Measurements from ENCODE around the gene ATRN.
"Not testable (repeated sequence)": the region's sequence is repeated elsewhere in the genome, so short reads cannot be mapped to it uniquely, and the experiment has no call there.

The ATRN gene

GRCh38 chr20:3514012-3514642 lies 43.3 kb downstream of the ATRN start:
- Histone ChIP-seq H3K79me2 (ENCODE audit: control insufficient read depth, insufficient read depth, low read length, unreplicated experiment) (no peaks in the 10 kb centered on the region), H2AFZ (ENCODE audit: low read length, unreplicated experiment) (no peak overlapping the region), H3K27me3 (ENCODE audit: insufficient read depth, low read length) (no peaks in the 10 kb centered on the region), H3K4me3 (ENCODE audit: low read depth, low read length) (no peak overlapping the region), H3K27ac (ENCODE audit: low read depth, low read length) (no peak overlapping the region), H3K4me1 (ENCODE audit: control insufficient read depth, insufficient read depth, low read length, unreplicated experiment) (no peaks in the 10 kb centered on the region), H3K36me3 (ENCODE audit: insufficient read depth, low read length) (no peaks in the 10 kb centered on the region)

GRCh38 chr20:3515379-3516170 lies 44.8 kb downstream of the ATRN start:
- Histone ChIP-seq H2AFZ (ENCODE audit: low read length, unreplicated experiment) (no peak overlapping the region), H3K4me3 (ENCODE audit: low read depth, low read length) (no peak overlapping the region), H3K36me3 (ENCODE audit: insufficient read depth, low read length) (no peaks in the 10 kb centered on the region), H3K79me2 (ENCODE audit: control insufficient read depth, insufficient read depth, low read length, unreplicated experiment) (no peaks in the 10 kb centered on the region), H3K27me3 (ENCODE audit: insufficient read depth, low read length) (no peaks in the 10 kb centered on the region), H3K4me1 (ENCODE audit: control insufficient read depth, insufficient read depth, low read length, unreplicated experiment) (no peaks in the 10 kb centered on the region), H3K27ac (ENCODE audit: low read depth, low read length) (no peak overlapping the region)

GRCh38 chr20:3521852-3522740 lies 51.3 kb downstream of the ATRN start:
- H3K27ac ChIP-seq (ENCODE audit: low read depth, low read length), result no peak overlapping the region

GRCh38 chr20:3524696-3525095 lies 53.9 kb downstream of the ATRN start:
- H3K27me3 ChIP-seq (ENCODE audit: insufficient read depth, low read length); H3K4me3 ChIP-seq (ENCODE audit: low read depth, low read length); H3K79me2 ChIP-seq (ENCODE audit: control insufficient read depth, insufficient read depth, low read length, unreplicated experiment); H2AFZ ChIP-seq (ENCODE audit: low read length, unreplicated experiment); H3K36me3 ChIP-seq (ENCODE audit: insufficient read depth, low read length); H3K27ac ChIP-seq (ENCODE audit: low read depth, low read length); H3K4me1 ChIP-seq (ENCODE audit: control insufficient read depth, insufficient read depth, low read length, unreplicated experiment): not testable (repeated sequence)

More at GRCh38 chr20:3521852-3522740, 51.3 kb downstream of the ATRN start:
- Histone ChIP-seq H3K4me3 (ENCODE audit: low read depth, low read length) (no peak overlapping the region), H3K27me3 (ENCODE audit: insufficient read depth, low read length) (no peaks in the 10 kb centered on the region), H2AFZ (ENCODE audit: low read length, unreplicated experiment) (no peak overlapping the region), H3K79me2 (ENCODE audit: control insufficient read depth, insufficient read depth, low read length, unreplicated experiment) (no peaks in the 10 kb centered on the region), H3K4me1 (ENCODE audit: control insufficient read depth, insufficient read depth, low read length, unreplicated experiment) (no peaks in the 10 kb centered on the region), H3K36me3 (ENCODE audit: insufficient read depth, low read length) (no peaks in the 10 kb centered on the region; the same call in 1 of the 2 replicates)

- Histone ChIP-seq H3K4me3 (ENCODE audit: low read depth, low read length) (no peak overlapping the region), H3K79me2 (ENCODE audit: control insufficient read depth, insufficient read depth, low read length, unreplicated experiment) (peaks cover 6% of the 10 kb centered on the region), H3K36me3 (ENCODE audit: insufficient read depth, low read length) (no peaks in the 10 kb centered on the region; the same call in 1 of the 2 replicates), H3K27ac (ENCODE audit: low read depth, low read length) (no peak overlapping the region), H2AFZ (ENCODE audit: low read length, unreplicated experiment) (no peak overlapping the region), H3K4me1 (ENCODE audit: control insufficient read depth, insufficient read depth, low read length, unreplicated experiment) (no peaks in the 10 kb centered on the region), H3K27me3 (ENCODE audit: insufficient read depth, low read length) (no peaks in the 10 kb centered on the region)
Measured at GRCh38 chr20:3532089-3532615, 61.3 kb downstream of the ATRN start.

DNA sequence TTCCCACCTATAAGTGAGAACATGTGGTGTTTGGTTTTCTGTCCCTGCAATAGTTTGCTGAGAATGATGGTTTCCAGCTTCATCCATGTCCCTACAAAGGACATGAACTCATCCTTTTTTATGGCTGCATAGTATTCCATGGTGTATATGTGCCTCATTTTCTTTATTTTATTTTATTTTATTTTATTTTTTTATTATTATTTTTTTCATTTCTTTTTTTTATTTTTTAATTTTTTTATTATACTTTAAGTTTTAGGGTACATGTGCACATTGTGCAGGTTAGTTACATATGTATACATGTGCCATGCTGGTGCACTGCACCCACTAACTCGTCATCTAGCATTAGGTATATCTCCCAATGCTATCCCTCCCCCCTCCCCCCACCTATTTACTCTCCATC lies 66.9 kb downstream of the ATRN start:
- not testable (repeated sequence) for H3K27me3 ChIP-seq (ENCODE audit: insufficient read depth, low read length); H3K27ac ChIP-seq (ENCODE audit: low read depth, low read length); H3K36me3 ChIP-seq (ENCODE audit: insufficient read depth, low read length); H3K4me3 ChIP-seq (ENCODE audit: low read depth, low read length); H3K4me1 ChIP-seq (ENCODE audit: control insufficient read depth, insufficient read depth, low read length, unreplicated experiment); H2AFZ ChIP-seq (ENCODE audit: low read length, unreplicated experiment); H3K79me2 ChIP-seq (ENCODE audit: control insufficient read depth, insufficient read depth, low read length, unreplicated experiment)

GRCh38 chr20:3539311-3540107 lies 68.7 kb downstream of the ATRN start:
- Histone ChIP-seq H3K27me3 (ENCODE audit: insufficient read depth, low read length) (no peaks in the 10 kb centered on the region), H3K4me3 (ENCODE audit: low read depth, low read length) (no peak overlapping the region), H3K36me3 (ENCODE audit: insufficient read depth, low read length) (no peaks in the 10 kb centered on the region; the same call in 1 of the 2 replicates), H3K27ac (ENCODE audit: low read depth, low read length) (no peak overlapping the region), H2AFZ (ENCODE audit: low read length, unreplicated experiment) (no peak overlapping the region), H3K79me2 (ENCODE audit: control insufficient read depth, insufficient read depth, low read length, unreplicated experiment) (no peaks in the 10 kb centered on the region), H3K4me1 (ENCODE audit: control insufficient read depth, insufficient read depth, low read length, unreplicated experiment) (no peaks in the 10 kb centered on the region)

- H3K4me3 ChIP-seq (ENCODE audit: low read depth, low read length), result no peak overlapping the region
Measured at GRCh38 chr20:3541887-3542721, 71.3 kb downstream of the ATRN start.

DNA sequence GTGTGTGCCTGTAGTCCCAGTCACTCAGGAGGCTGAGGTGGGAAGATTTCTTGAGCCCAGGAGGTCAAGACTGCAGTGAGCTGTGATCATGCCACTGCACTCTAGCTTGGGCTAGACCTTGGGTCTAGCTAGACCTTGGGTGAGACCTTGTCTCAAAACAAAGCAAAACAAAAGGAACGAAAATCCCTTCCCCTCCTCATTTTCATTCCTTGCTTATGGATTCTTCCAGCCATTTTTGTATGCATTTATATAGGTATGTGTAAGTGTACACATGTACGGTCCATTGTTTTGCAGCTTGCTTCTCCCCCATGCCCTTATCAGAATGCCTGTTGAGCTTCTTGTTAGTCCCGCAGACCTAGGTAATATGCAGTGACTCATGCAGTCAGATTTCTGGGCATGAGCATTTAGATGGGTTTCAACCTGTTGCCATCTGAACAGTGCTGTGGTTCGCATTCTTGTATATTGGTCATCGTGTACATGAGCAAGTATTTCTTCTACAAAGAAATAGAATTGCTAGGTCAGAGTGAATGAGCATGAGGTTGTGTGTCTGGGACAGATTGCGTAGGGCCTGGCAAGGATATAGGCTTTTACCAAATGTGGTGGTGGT lies 73.2 kb downstream of the ATRN start:
- Histone ChIP-seq H3K79me2 (ENCODE audit: control insufficient read depth, insufficient read depth, low read length, unreplicated experiment) (no peaks in the 10 kb centered on the region), H3K27me3 (ENCODE audit: insufficient read depth, low read length) (no peaks in the 10 kb centered on the region), H2AFZ (ENCODE audit: low read length, unreplicated experiment) (no peak overlapping the region), H3K4me1 (ENCODE audit: control insufficient read depth, insufficient read depth, low read length, unreplicated experiment) (no peaks in the 10 kb centered on the region), H3K27ac (ENCODE audit: low read depth, low read length) (no peak overlapping the region), H3K4me3 (ENCODE audit: low read depth, low read length) (no peak overlapping the region), H3K36me3 (ENCODE audit: insufficient read depth, low read length) (no peaks in the 10 kb centered on the region)

More at GRCh38 chr20:3541887-3542721, 71.3 kb downstream of the ATRN start:
- Histone ChIP-seq H3K27me3 (ENCODE audit: insufficient read depth, low read length) (no peaks in the 10 kb centered on the region), H3K27ac (ENCODE audit: low read depth, low read length) (no peak overlapping the region), H3K36me3 (ENCODE audit: insufficient read depth, low read length) (no peaks in the 10 kb centered on the region; the same call in 1 of the 2 replicates), H3K79me2 (ENCODE audit: control insufficient read depth, insufficient read depth, low read length, unreplicated experiment) (no peaks in the 10 kb centered on the region), H3K4me1 (ENCODE audit: control insufficient read depth, insufficient read depth, low read length, unreplicated experiment) (no peaks in the 10 kb centered on the region), H2AFZ (ENCODE audit: low read length, unreplicated experiment) (no peak overlapping the region)

Measured in ACC112 (cell line).